GM10266 (cell line): Measurements from ENCODE around the gene FHAD1.

Source experiments
- DNase-seq: peaks from one replicate; pipeline ENCODE4 v3.0.0; 2012; ENCODE audit errors: extremely low spot score
- TF ChIP-seq, protein P1 (sequence below): IDR thresholded peaks from 2 replicates; pipeline ENCODE4 v1.5.1; 2012; ENCODE audit warnings: mild to moderate bottlenecking, low read depth; ENCODE audit not compliant: control insufficient read depth, insufficient read depth; ENCODE audit errors: missing control alignments

Gene FHAD1

DNA sequence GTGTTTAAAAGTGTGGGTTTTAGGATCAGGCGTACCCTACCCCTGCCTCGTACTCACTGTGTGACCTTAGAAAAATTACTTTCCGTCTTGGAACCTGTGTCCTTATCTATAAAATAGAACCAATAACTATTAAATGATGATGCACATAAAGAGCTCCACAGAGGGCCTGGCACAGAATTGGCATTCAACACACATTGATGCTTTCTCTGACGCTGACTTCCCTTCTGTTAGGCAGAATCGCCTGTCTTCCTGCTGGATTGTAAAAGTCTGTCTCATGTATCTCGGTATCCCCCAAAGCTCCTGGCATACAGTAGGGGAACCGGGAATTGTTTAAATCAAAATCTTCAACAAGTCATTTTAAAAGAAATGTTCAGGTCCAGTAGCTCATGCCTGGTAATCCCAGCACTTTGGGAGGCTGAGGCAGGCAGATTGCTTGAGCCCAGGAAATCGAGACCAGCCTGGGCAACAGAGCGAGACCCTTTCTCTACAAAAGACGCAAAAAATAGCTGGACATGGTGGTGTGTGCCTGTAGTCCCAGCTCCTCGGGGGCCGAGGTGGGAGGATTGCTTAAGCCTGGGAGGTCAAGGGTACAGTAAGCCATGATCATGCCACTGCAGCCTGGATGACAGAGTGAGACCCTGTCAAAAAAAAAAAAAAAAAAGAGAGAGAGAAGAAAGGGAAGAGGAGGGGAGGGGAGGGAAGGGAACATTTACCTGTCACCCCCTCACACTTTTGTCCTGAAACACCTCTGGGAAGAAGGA lies 41.3 kb upstream of the FHAD1 start:
- TF ChIP-seq, protein P1, sequence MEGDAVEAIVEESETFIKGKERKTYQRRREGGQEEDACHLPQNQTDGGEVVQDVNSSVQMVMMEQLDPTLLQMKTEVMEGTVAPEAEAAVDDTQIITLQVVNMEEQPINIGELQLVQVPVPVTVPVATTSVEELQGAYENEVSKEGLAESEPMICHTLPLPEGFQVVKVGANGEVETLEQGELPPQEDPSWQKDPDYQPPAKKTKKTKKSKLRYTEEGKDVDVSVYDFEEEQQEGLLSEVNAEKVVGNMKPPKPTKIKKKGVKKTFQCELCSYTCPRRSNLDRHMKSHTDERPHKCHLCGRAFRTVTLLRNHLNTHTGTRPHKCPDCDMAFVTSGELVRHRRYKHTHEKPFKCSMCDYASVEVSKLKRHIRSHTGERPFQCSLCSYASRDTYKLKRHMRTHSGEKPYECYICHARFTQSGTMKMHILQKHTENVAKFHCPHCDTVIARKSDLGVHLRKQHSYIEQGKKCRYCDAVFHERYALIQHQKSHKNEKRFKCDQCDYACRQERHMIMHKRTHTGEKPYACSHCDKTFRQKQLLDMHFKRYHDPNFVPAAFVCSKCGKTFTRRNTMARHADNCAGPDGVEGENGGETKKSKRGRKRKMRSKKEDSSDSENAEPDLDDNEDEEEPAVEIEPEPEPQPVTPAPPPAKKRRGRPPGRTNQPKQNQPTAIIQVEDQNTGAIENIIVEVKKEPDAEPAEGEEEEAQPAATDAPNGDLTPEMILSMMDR: no peak
- no peak for DNase-seq

DNA sequence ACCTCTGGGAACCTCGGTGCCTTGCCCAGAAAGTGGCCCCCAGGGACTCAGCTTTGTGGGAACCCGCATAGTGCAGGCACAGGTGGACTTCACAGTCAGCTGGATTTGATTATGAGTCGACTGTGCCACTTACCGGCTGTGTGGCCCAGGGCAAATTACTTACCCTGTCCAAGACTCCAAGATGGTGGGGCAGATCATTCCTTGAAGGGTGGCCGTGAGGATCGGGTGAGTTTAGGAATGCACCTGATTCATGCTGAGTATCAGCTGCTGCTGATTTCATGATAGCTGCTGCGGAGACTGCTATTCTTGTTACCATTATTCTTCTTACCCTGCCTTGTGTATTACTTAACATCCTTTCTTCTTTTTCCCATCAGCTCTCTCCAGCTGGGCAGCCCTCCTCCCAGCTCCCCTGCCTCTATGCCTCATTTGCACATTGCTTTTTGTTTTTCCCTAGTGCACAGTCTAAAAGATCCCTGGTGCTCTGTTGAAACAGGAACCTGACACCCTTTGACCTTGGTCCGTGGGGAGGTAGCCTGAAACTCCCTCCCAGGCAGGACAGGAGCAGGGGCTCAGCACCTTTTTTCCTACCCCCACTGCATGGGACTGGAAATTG lies 40.5 kb upstream of the FHAD1 start:
- TF ChIP-seq, protein P1: no peak
- no peak for DNase-seq

DNA sequence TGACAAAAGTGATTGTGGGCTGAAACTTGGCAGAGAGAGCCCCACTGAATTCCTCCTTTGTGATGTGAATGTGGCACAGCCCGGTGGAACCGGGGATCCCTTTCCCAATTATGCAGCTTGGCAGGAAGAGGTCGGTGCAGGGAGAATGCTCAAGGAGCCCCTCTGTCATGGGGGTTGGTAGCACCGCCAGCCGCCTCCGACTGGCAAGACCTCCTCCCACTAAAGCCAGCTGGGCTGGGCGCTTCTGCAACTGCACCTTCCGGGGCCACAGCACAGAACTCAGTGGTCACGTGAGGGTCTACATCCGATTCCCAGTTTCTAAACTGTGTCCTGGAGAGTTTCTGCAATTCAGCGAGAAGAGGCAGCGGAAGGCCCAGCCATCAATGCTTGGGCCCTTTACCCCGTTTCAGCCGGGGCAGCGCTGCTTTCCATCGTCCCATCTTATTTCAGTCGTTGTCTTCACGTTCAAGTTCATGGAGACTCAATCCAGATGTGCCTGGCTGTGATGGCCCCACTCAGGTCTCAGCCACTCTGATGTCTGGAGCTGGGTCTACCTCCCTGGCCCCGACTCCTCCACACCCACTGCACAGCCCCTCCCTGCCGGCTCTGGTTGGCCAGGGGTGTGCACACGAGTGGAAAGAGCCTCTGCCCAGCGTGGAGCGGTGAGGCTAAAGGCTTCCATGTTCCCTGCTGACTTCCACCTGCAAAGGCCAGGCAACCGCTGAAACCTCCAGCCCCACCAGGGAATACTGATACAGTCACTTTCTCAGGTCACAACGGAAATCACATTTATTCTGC lies 39.8 kb upstream of the FHAD1 start:
- no peak for DNase-seq
- TF ChIP-seq, protein P1: no peak

DNA sequence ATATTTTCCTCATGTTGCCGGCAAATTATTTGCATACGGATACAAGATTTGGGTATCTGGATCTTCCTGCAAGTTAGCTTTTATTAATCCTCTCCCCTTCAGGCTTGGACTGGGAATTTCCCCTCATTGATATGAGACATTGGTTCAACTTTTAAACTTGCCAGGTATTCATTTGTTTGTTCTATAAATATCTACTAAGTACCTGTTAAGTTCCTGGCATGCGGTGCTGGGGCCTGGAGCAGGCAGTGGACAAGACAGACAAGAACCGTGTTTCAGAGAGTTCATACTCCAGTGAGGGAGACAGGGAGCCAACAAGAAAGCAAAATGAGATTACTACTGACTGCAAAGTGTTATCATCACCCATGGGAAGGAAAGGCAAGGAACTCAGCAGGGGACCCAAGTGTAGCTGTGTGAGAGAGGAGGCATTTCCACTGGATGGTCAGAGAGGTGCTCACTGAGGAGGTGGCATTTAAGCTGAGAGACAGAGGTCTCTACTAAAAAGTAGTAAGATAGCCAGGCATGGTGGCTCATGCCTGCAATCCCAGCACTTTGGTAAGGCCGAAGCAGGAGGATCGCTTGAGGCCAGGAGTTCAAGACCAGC lies 39.1 kb upstream of the FHAD1 start:
- TF ChIP-seq, protein P1: no peak
- DNase-seq: no peak

DNA sequence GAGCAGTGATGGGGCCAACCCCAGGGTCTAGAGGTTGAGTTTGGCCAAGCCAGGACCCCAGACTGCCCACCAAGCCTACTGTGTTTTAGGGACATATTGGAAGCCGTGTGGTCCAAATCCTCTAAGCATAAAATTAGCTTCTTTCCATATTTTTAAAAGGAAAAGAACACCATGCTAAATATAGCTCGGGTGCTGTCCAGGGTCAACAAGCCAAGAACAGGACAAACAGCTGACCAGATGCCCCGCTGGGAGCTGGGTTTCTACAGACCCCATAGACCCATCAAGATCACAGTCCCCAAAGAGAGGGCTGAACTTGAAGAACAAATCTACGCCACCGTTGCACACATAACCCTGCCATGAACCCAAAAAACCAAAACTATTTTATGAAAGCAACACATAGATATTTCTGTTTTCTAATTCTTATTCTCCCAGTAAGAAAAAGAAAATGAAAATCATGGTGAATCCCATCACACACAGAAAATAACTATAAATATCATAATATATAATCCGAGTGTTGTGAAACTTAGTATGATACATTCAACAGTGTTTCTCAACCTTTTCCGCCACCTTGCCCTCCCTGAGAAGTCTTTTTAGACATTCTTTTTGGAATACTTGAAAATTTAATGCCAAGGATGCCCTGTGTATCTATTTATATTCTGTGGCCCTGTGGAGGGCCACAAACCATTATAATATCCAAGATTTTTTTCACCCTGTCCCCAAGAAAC lies 36.2 kb upstream of the FHAD1 start:
- DNase-seq: no peak
- TF ChIP-seq, protein P1: no peak

DNA sequence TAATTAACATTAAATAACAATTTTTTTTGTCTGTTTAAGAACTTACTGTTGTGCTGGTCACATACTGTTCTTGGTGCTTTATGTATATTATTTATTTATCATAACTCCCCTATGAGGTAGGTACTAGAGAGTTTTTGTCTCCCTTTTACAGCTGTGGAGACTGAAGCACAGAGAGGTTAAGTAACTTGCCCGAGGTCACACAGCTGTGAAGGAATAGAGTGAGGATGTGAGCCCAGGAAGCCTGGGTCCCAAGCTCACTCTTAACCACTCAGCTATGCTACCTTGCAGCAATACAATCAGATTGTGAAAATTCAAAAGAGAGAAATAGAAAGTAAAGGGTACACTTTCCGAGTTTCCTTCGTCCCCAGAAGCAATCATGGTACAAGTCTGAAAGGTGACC lies 35.6 kb upstream of the FHAD1 start:
- TF ChIP-seq, protein P1: no peak
- no peak for DNase-seq
